IMR-90 (cell line): Measurements from ENCODE around the gene WBP1. TPM values are rescaled to one million over a fixed set of nuclear protein-coding genes. Genes with fewer than 3 reads are reported as not detected.
A peak's percentile ranks its signal among the peaks of the same experiment; 100 is the strongest.
"Not testable (repeated sequence)": the region's sequence is repeated elsewhere in the genome, so short reads cannot be mapped to it uniquely, and the experiment has no call there.

Source experiments
- ATAC-seq: fragments of 200-7000 bp; cut with Tn5 transposase; 2 replicates; pipeline ENCODE4 v1.9.1; 2020; ENCODE audit warnings: low read depth, mild to moderate bottlenecking, moderate library complexity
- BruUV-seq: library from RNA; stranded (reverse); fragments of 400-500 nt; replicated peaks from 2 replicates; lab custom pipeline; 2021; lab: Mats Ljungman, UMichigan
- CTCF ChIA-PET: fragments of 300-600 bp; formaldehyde crosslinking; extraction: SDS; loops from one replicate; lab custom pipeline; 2021; ENCODE audit warnings: antibody characterized with exemption; lab: Yijun Ruan, JAX
- POLR2A ChIA-PET: fragments of 300-600 bp; sonication (Branson Sonifier 250); formaldehyde crosslinking; loops from one replicate; lab custom pipeline; 2022; ENCODE audit warnings: antibody characterized with exemption; ENCODE audit not compliant: unreplicated experiment; lab: Charles Lee
- DNase-seq: peaks from one replicate; pipeline ENCODE4 v3.0.0; 2013
- H2AFZ ChIP-seq: replicated peaks from 2 replicates; pipeline ENCODE3; 2013; ENCODE audit warnings: low read length, mild to moderate bottlenecking; ENCODE audit not compliant: poor library complexity
- H2AK5ac ChIP-seq: 2 replicates; pipeline ENCODE4 v1.6.1; 2013; ENCODE audit warnings: low read depth, low read length, inconsistent platforms
- H2AK9ac ChIP-seq: replicated peaks from 2 replicates; pipeline ENCODE3; 2013; ENCODE audit warnings: mild to moderate bottlenecking, low read depth, low read length, moderate library complexity; ENCODE audit not compliant: poor library complexity
- H2BK120ac ChIP-seq: 2 replicates; pipeline ENCODE4 v1.6.1; 2013; ENCODE audit warnings: low read depth, low read length, inconsistent platforms
- H2BK15ac ChIP-seq: 3 replicates; pipeline ENCODE4 v1.6.1; 2013; ENCODE audit warnings: low read depth, low read length, inconsistent platforms
- H2BK20ac ChIP-seq: 2 replicates; pipeline ENCODE4 v1.6.1; 2013; ENCODE audit warnings: low read depth, mild to moderate bottlenecking, inconsistent platforms, low read length, moderate library complexity
- H2BK5ac ChIP-seq: 2 replicates; pipeline ENCODE4 v1.6.1; 2013; ENCODE audit warnings: mild to moderate bottlenecking, low read depth, low read length, inconsistent platforms; ENCODE audit not compliant: poor library complexity, severe bottlenecking
- H3K14ac ChIP-seq: replicated peaks from 2 replicates; pipeline ENCODE4 v1.6.1; 2013; ENCODE audit warnings: low read depth, low read length, inconsistent platforms
- H3K18ac ChIP-seq: 2 replicates; pipeline ENCODE4 v1.6.1; 2013; ENCODE audit warnings: low read depth, low read length, control low read depth
- H3K23ac ChIP-seq: 2 replicates; pipeline ENCODE4 v1.6.1; 2013; ENCODE audit warnings: low read depth, low read length, inconsistent platforms
- H3K27ac ChIP-seq: 2 replicates; pipeline ENCODE4 v1.5.1; 2013; ENCODE audit warnings: mild to moderate bottlenecking, control low read depth, low read length; ENCODE audit not compliant: insufficient read depth
- H3K27me3 ChIP-seq: 2 replicates; pipeline ENCODE4 v1.6.1; 2013; ENCODE audit warnings: low read length; ENCODE audit not compliant: control insufficient read depth, insufficient read depth
- H3K36me3 ChIP-seq: 2 replicates; pipeline ENCODE4 v1.6.1; 2013; ENCODE audit warnings: low read length, mixed read lengths; ENCODE audit not compliant: control insufficient read depth, insufficient read depth
- H3K4ac ChIP-seq: 2 replicates; pipeline ENCODE4 v1.6.1; 2013; ENCODE audit warnings: low read depth, low read length, inconsistent platforms
- H3K4me1 ChIP-seq: 2 replicates; pipeline ENCODE4 v1.6.1; 2013; ENCODE audit warnings: low read length, mixed read lengths; ENCODE audit not compliant: control insufficient read depth, insufficient read depth
- H3K4me2 ChIP-seq: 2 replicates; pipeline ENCODE4 v1.6.1; 2013; ENCODE audit warnings: low read depth, mild to moderate bottlenecking, control low read depth, low read length, moderate library complexity
- H3K4me3 ChIP-seq: 2 replicates; pipeline ENCODE4 v1.5.1; 2013; ENCODE audit warnings: low read depth, mild to moderate bottlenecking, control low read depth, low read length, moderate library complexity; ENCODE audit not compliant: insufficient read depth
- H3K56ac ChIP-seq: 2 replicates; pipeline ENCODE4 v1.6.1; 2013; ENCODE audit warnings: low read length, inconsistent platforms; ENCODE audit not compliant: insufficient read depth; ENCODE audit errors: extremely low read depth
- H3K79me1 ChIP-seq, 2 experiments: 2 replicates each; pipeline ENCODE4 v1.6.1; 2013; ENCODE audit warnings: low read length in 2 of 2, inconsistent platforms in 1 of 2, low read depth in 1 of 2
- H3K9ac ChIP-seq: 2 replicates; pipeline ENCODE4 v1.6.1; 2013; ENCODE audit warnings: low read depth, low read length, control low read depth
- H3K9me1 ChIP-seq: 2 replicates; pipeline ENCODE4 v1.6.1; 2013; ENCODE audit warnings: low read length, inconsistent platforms; ENCODE audit not compliant: insufficient read depth
- H3K9me3 ChIP-seq: 2 replicates; pipeline ENCODE4 v1.6.1; 2013; ENCODE audit warnings: low read length; ENCODE audit not compliant: control insufficient read depth, insufficient read depth
- H4K20me1 ChIP-seq: 2 replicates; pipeline ENCODE4 v1.6.1; 2013; ENCODE audit warnings: low read length, inconsistent platforms; ENCODE audit not compliant: insufficient read depth
- H4K5ac ChIP-seq: 2 replicates; pipeline ENCODE4 v1.6.1; 2013; ENCODE audit warnings: mild to moderate bottlenecking, low read depth, low read length, control low read depth
- H4K8ac ChIP-seq, 2 experiments: 2 replicates each; pipeline ENCODE4 v1.6.1; 2013; ENCODE audit warnings: low read depth in 2 of 2, low read length in 2 of 2, control low read depth in 1 of 2, inconsistent platforms in 1 of 2
- H4K91ac ChIP-seq: 2 replicates; pipeline ENCODE4 v1.6.1; 2013; ENCODE audit warnings: low read depth, low read length, inconsistent platforms; ENCODE audit not compliant: insufficient read depth
- CTCF ChIP-seq: conservative IDR thresholded peaks from 2 replicates; pipeline ENCODE4 v1.5.1; 2012; ENCODE audit warnings: mild to moderate bottlenecking, low read depth, low read length, improper control_type of control experiment
- FOS ChIP-seq: fragments of 150-350 bp; IDR thresholded peaks from 2 replicates; pipeline ENCODE4 v1.6.1; 2016; ENCODE audit warnings: low read depth, low read length
- MAZ ChIP-seq: IDR thresholded peaks from 2 replicates; pipeline ENCODE4 v1.6.1; 2012; ENCODE audit warnings: low read depth, mild to moderate bottlenecking, low read length, improper control_type of control experiment, moderate library complexity, borderline replicate concordance
- MXI1 ChIP-seq: IDR thresholded peaks from 2 replicates; pipeline ENCODE4 v1.6.1; 2012; ENCODE audit warnings: low read depth, mild to moderate bottlenecking, low read length, moderate library complexity, borderline replicate concordance
- NFE2L2 ChIP-seq: fragments of 150-350 bp; IDR thresholded peaks from 2 replicates; pipeline ENCODE4 v1.6.1; 2016; ENCODE audit warnings: low read depth, mild to moderate bottlenecking, low read length
- RCOR1 ChIP-seq: IDR thresholded peaks from 2 replicates; pipeline ENCODE4 v1.6.1; 2012; ENCODE audit warnings: mild to moderate bottlenecking, low read length, improper control_type of control experiment; ENCODE audit not compliant: insufficient replicate concordance
- WGBS, 2 experiments: methylation state at CpG; one replicate each; pipeline versions ENCODE4 v1.1.5 to v1.1.7; 2013; ENCODE audit warnings: missing lambda C conversion rate in 2 of 2; ENCODE audit not compliant: insufficient read length in 1 of 2; ENCODE audit errors: extremely low coverage in 2 of 2; 5-methylcytosine and 5-hydroxymethylcytosine counted together
- dilution Hi-C: fragments of 300-500 bp; cut with HindIII; formaldehyde crosslinking; loops from one replicate; pipeline ENCODE4 v1.14.3; 2018; ENCODE audit warnings: low sequenced_read_pairs; ENCODE audit not compliant: unreplicated experiment
- in situ Hi-C: fragments of 300-500 bp; cut with MboI; formaldehyde crosslinking; loops from 3 replicates; pipeline ENCODE4 v1.14.3; 2019; ENCODE audit warnings: low sequenced_read_pairs, inconsistent platforms, mixed read lengths
- intact Hi-C: fragments of 100-400 bp; cut with micrococcal nuclease; formaldehyde crosslinking; loops from 2 replicates; pipeline ENCODE4 v1.10.0; 2022
- polyA plus RNA-seq, 3 experiments: library from polyadenylated mRNA; depleted of rRNA; stranded (reverse); fragments of >200 nt; gene quantifications; 2 replicates each; pipeline ENCODE4 v1.2.3, GENCODE V29; 2012; ENCODE audit warnings: low replicate concordance in 1 of 3
- total RNA-seq: library from RNA; depleted of rRNA; stranded (reverse); fragments of >200 nt; gene quantifications from 2 replicates; pipeline ENCODE4 v1.2.3, GENCODE V29; 2012

The WBP1 gene
- total and polyA plus RNA-seq, 2 of the 4 experiments (the other 2 are of a cell fraction): 22.9 to 78.5 TPM

DNA sequence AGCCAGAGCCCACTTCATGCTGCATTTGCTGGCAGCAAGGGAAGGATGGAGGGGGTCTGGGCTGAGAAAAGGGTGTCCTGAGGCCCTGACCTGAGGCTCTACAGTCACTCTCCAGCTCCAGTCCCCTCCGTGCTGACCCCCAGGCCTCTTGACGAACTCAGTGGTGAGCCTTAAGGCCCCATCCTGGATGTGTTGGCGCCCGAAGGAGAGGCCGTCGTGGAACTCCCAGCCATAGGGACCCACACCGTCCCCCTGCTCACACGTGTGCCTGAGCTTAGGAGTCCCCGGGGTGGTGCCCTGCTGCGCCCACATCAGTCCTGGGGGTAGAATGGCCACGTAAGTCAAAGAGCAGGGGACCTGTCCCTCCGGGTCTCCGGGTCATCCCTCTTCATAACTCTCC, 6.2 kb downstream of the WBP1 start:
- TF ChIP-seq RCOR1 (no peak), NFE2L2 (no peak), CTCF (no peak), MXI1 (0 out of 2 replicates have a peak, but pooled peaks have one; percentile 46), FOS (no peak), MAZ (no peak)
- POLR2A ChIA-PET: no interaction called here

DNA sequence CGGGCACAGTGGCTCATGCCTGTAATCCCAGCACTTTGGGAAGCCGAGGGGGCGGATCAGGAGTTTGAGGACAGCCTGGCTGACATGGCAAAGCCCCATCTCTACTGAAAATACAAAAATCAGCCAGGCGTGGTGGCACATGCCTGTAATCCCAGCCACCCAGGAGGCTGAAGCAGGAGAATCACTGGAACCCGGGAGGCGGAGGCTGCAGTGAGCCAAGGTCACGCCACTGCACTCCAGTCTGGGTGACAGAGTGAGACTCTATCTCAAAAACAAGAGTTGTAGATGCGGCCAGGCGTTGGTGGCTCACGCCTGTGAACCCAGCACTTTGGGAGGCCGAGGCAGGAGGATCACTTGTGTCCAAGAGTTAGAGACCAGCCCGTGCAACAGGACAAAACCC, 12.5 kb downstream of the WBP1 start:
- ATAC-seq, H3K9me1 ChIP-seq, intact Hi-C loops, H3K27me3 ChIP-seq, H3K9ac ChIP-seq, H3K18ac ChIP-seq, H2BK5ac ChIP-seq, H3K4me3 ChIP-seq, H2BK20ac ChIP-seq, H3K14ac ChIP-seq, H3K9me3 ChIP-seq, BruUV-seq, H2BK15ac ChIP-seq, H2AFZ ChIP-seq, in situ Hi-C loops, H3K23ac ChIP-seq, CTCF ChIA-PET, H4K8ac ChIP-seq, DNase-seq, H3K56ac ChIP-seq, H3K4me2 ChIP-seq, H2AK9ac ChIP-seq, H2AK5ac ChIP-seq, H3K27ac ChIP-seq, POLR2A ChIA-PET, dilution Hi-C loops, H3K4me1 ChIP-seq, H4K91ac ChIP-seq, H4K20me1 ChIP-seq, H3K4ac ChIP-seq, H2BK120ac ChIP-seq, H4K5ac ChIP-seq: not testable (repeated sequence)
- Histone ChIP-seq H3K79me1 (peaks cover 6 to 32% of the 10 kb centered on the region in 2 experiments; a peak in 3 of 4 replicates), H3K36me3 (peaks cover 15% of the 10 kb centered on the region)
- 92% methylated on average over 4 of the region's 12 CpGs; no CpG with 5 or more reads in 1 of the 2 experiments for WGBS, 2 experiments

More for the DNA sequence above, 6.2 kb downstream of the WBP1 start:
- Histone ChIP-seq H4K20me1 (no peaks in the 10 kb centered on the region), H3K27me3 (no peaks in the 10 kb centered on the region), H2BK5ac (peak overlapping the region; percentile 57), H3K4ac (peak overlapping the region; percentile 83), H2AFZ (peak overlapping the region; percentile 98), H3K36me3 (peaks cover 21% of the 10 kb centered on the region), H2BK15ac (no peak overlapping the region), H3K9ac (peak overlapping the region; percentile 68), H2BK120ac (no peak overlapping the region), H2AK9ac (peak overlapping the region; percentile 97), H3K14ac (peak overlapping the region; percentile 66), H4K8ac (peak overlapping the region; percentile 88 to 97; a peak in 2 of 4 replicates), H3K4me1 (peaks cover 3% of the 10 kb centered on the region), H3K23ac (peak overlapping the region; percentile 94), H3K27ac (peak overlapping the region; percentile 60), H3K9me3 (no peaks in the 10 kb centered on the region), H3K4me3 (peak overlapping the region; percentile 89), H3K4me2 (peak overlapping the region; percentile 90), H3K56ac (peak overlapping the region; percentile 10; the same call in 1 of the 2 replicates), H3K9me1 (no peaks in the 10 kb centered on the region), H2AK5ac (peak overlapping the region; percentile 97), H3K18ac (no peak overlapping the region), H4K5ac (peak overlapping the region; percentile 8; the same call in 1 of the 2 replicates), H4K91ac (peak overlapping the region; percentile 23), H2BK20ac (no peak overlapping the region), H3K79me1 (peaks cover 7 to 46% of the 10 kb centered on the region in 2 experiments; a peak in 3 of 4 replicates)
- CTCF ChIA-PET: no interaction called here
- dilution Hi-C loops: no loop called here
- ATAC-seq (peak; percentile 9), DNase-seq (no peak)
- BruUV-seq: no TSS peak
- in situ Hi-C loops: no loop called here
- WGBS, 2 experiments: 0% methylated on average over 4 of the region's 13 CpGs; no CpG with 5 or more reads in 1 of the 2 experiments
- intact Hi-C loops: no loop called here
